Neural cell (in vitro differentiated cells): ENCODE results near the gene FASTKD1. TPM values are rescaled to one million over a fixed set of nuclear protein-coding genes. Genes with fewer than 3 reads are reported as not detected.
A peak's percentile ranks its signal among the peaks of the same experiment; 100 is the strongest.

Experiments used
- H2AFZ ChIP-seq: fragments of 200-600, 300-800 bp; sonication (generic), shearing (Covaris generic); 2 replicates; pipeline ENCODE4 v1.6.0; 2014; ENCODE audit warnings: low read depth, mild to moderate bottlenecking, antibody characterized with exemption, low read length, moderate library complexity
- H3F3A ChIP-seq: fragments of 200-600 bp; shearing (Covaris generic); 2 replicates; pipeline ENCODE4 v1.6.1; 2016; ENCODE audit warnings: mild to moderate bottlenecking, moderate library complexity, mixed read lengths, antibody characterized with exemption, low read length; ENCODE audit not compliant: insufficient read depth, poor library complexity, severe bottlenecking
- H3K27ac ChIP-seq: fragments of 200-600, 300-800 bp; sonication (generic), shearing (Covaris generic); 2 replicates; pipeline ENCODE4 v1.5.1; 2014; ENCODE audit warnings: mild to moderate bottlenecking, low read length, moderate library complexity
- H3K27me3 ChIP-seq: fragments of 300-800, 200-600 bp; sonication (generic), shearing (Covaris generic); 2 replicates; pipeline ENCODE4 v1.6.0; 2014; ENCODE audit warnings: mild to moderate bottlenecking, low read depth, low read length, moderate library complexity; ENCODE audit not compliant: insufficient read depth
- H3K36me3 ChIP-seq: fragments of 300-800, 200-600 bp; sonication (generic), shearing (Covaris generic); 2 replicates; pipeline ENCODE4 v1.5.1; 2014; ENCODE audit warnings: mild to moderate bottlenecking, antibody characterized with exemption, low read length, moderate library complexity; ENCODE audit not compliant: insufficient read depth
- H3K4me2 ChIP-seq: fragments of 300-800, 200-600 bp; sonication (generic), shearing (Covaris generic); 2 replicates; pipeline ENCODE4 v1.6.0; 2014; ENCODE audit warnings: mild to moderate bottlenecking, low read length
- H3K4me3 ChIP-seq: fragments of 300-800, 200-600 bp; sonication (generic), shearing (Covaris generic); 2 replicates; pipeline ENCODE4 v1.5.1; 2014; ENCODE audit warnings: mild to moderate bottlenecking, low read length, moderate library complexity
- H3K79me2 ChIP-seq: fragments of 200-600 bp; shearing (Covaris generic); replicated peaks from 2 replicates; pipeline ENCODE4 v1.6.0; 2014; ENCODE audit warnings: mild to moderate bottlenecking, low read length, moderate library complexity; ENCODE audit not compliant: insufficient read depth
- H3K9ac ChIP-seq: fragments of 300-800, 200-600 bp; sonication (generic), shearing (Covaris generic); 2 replicates; pipeline ENCODE4 v1.6.1; 2016; ENCODE audit warnings: mild to moderate bottlenecking, low read length, mixed read lengths
- H3K9me2 ChIP-seq: fragments of 200-600 bp; shearing (Covaris generic); 2 replicates; pipeline ENCODE4 v1.6.1; 2016; ENCODE audit warnings: mild to moderate bottlenecking, low read length, mixed read lengths; ENCODE audit not compliant: insufficient read depth
- H3K9me3 ChIP-seq: fragments of 200-600, 300-800 bp; sonication (generic), shearing (Covaris generic); 2 replicates; pipeline ENCODE4 v1.6.1; 2016; ENCODE audit warnings: mild to moderate bottlenecking, mixed run types, low read length, moderate library complexity, mixed read lengths
- H4K20me1 ChIP-seq: fragments of 200-600 bp; shearing (Covaris generic); 2 replicates; pipeline ENCODE4 v1.6.1; 2016; ENCODE audit warnings: mild to moderate bottlenecking, mixed run types; ENCODE audit not compliant: insufficient read depth
- CTCF ChIP-seq: fragments of 450-650 bp; IDR thresholded peaks from 2 replicates; pipeline ENCODE4 v1.5.1; 2014; ENCODE audit warnings: antibody characterized with exemption, mild to moderate bottlenecking, moderate library complexity; ENCODE audit not compliant: poor library complexity, severe bottlenecking
- EP300 ChIP-seq: fragments of 450-650 bp; conservative IDR thresholded peaks from 2 replicates; pipeline ENCODE4 v1.6.1; 2014; ENCODE audit warnings: antibody characterized with exemption, mild to moderate bottlenecking, moderate library complexity; ENCODE audit not compliant: poor library complexity, severe bottlenecking
- EZH2 ChIP-seq: fragments of 200-600, 300-800 bp; shearing (Covaris generic), sonication (generic); IDR thresholded peaks from 2 replicates; pipeline ENCODE4 v1.6.1; 2014; ENCODE audit warnings: antibody characterized with exemption, low read length, borderline replicate concordance, mild to moderate bottlenecking; ENCODE audit not compliant: insufficient read depth, poor library complexity, severe bottlenecking
- MXI1 ChIP-seq: fragments of 450-650 bp; conservative IDR thresholded peaks from 2 replicates; pipeline ENCODE4 v1.6.1; 2014; ENCODE audit warnings: antibody characterized with exemption, mild to moderate bottlenecking; ENCODE audit not compliant: poor library complexity, severe bottlenecking
- POLR2AphosphoS5 ChIP-seq: IDR thresholded peaks from 2 replicates; pipeline ENCODE4 v1.6.1; 2012
- RAD21 ChIP-seq: fragments of 450-650 bp; conservative IDR thresholded peaks from 2 replicates; pipeline ENCODE4 v1.6.1; 2014; ENCODE audit warnings: antibody characterized with exemption, mild to moderate bottlenecking, moderate library complexity
- REST ChIP-seq: IDR thresholded peaks from 2 replicates; pipeline ENCODE4 v1.6.1; 2012; ENCODE audit warnings: borderline replicate concordance
- SMC3 ChIP-seq: fragments of 450-650 bp; conservative IDR thresholded peaks from 2 replicates; pipeline ENCODE4 v1.6.1; 2014; ENCODE audit warnings: antibody characterized with exemption, mild to moderate bottlenecking, moderate library complexity; ENCODE audit not compliant: poor library complexity
- TAF1 ChIP-seq: IDR thresholded peaks from 2 replicates; pipeline ENCODE4 v1.6.1; 2012; ENCODE audit warnings: low read depth
- polyA plus RNA-seq: library from polyadenylated mRNA; depleted of rRNA; stranded (reverse); fragments of >200 nt; gene quantifications from 2 replicates; pipeline ENCODE4 v1.2.3, GENCODE V29; 2014

Gene FASTKD1
- polyA plus RNA-seq, 1 donor from 2014 or later: 50.3 TPM

- Histone ChIP-seq H3F3A (no peaks in the 10 kb centered on the region), H3K27ac (no peak overlapping the region), H3K36me3 (peaks cover 5% of the 10 kb centered on the region), H3K27me3 (no peaks in the 10 kb centered on the region), H3K9ac (peak overlapping the region; percentile 68), H3K9me2 (no peaks in the 10 kb centered on the region), H2AFZ (peak overlapping the region; percentile 29), H3K9me3 (no peaks in the 10 kb centered on the region), H3K79me2 (no peaks in the 10 kb centered on the region), H4K20me1 (no peaks in the 10 kb centered on the region), H3K4me2 (peak overlapping the region; percentile 71), H3K4me3 (peak overlapping the region; percentile 93)
- TF ChIP-seq MXI1 (no peak), POLR2AphosphoS5 (no peak), CTCF (no peak), SMC3 (no peak), EZH2 (no peak), EP300 (no peak), REST (no peak), TAF1 (no peak), RAD21 (no peak)
Measured at GRCh38 chr2:169480079-169480465, 93.6 kb downstream of the FASTKD1 start.

Other genes starting within 250 kb of the FASTKD1 start
- 1.8 and 4.1 TPM in 2 replicates for gene LRP2, start 211.3 kb downstream of the FASTKD1 start, polyA plus RNA-seq
- 4.6 and 9.1 TPM in 2 replicates for gene BBS5, start 94.4 kb downstream of the FASTKD1 start, polyA plus RNA-seq
- gene KLHL41, start 64.2 kb downstream of the FASTKD1 start, polyA plus RNA-seq: 2.3 and 2.7 TPM in 2 replicates
- gene PPIG, start 10.5 kb upstream of the FASTKD1 start, polyA plus RNA-seq: 28.7 and 45.0 TPM in 2 replicates
- 0.20 and 1.7 TPM in 2 replicates for gene CFAP210, start 120.5 kb upstream of the FASTKD1 start, polyA plus RNA-seq
- 15.0 and 25.4 TPM in 2 replicates for gene PHOSPHO2, start 120.6 kb upstream of the FASTKD1 start, polyA plus RNA-seq
- 75.8 and 87.8 TPM in 2 replicates for gene KLHL23, start 160.0 kb upstream of the FASTKD1 start, polyA plus RNA-seq
- gene SSB, start 225.0 kb upstream of the FASTKD1 start, polyA plus RNA-seq: 164 and 214 TPM in 2 replicates